GM10266 (cell line): ENCODE results near the gene VN1R4.
A peak's percentile ranks its signal among the peaks of the same experiment; 100 is the strongest.
"Not testable (repeated sequence)": the region's sequence is repeated elsewhere in the genome, so short reads cannot be mapped to it uniquely, and the experiment has no call there.

Experiments
- DNase-seq: peaks from one replicate; pipeline ENCODE4 v3.0.0; 2012; ENCODE audit errors: extremely low spot score
- TF ChIP-seq, protein P1 (sequence below): IDR thresholded peaks from 2 replicates; pipeline ENCODE4 v1.5.1; 2012; ENCODE audit warnings: mild to moderate bottlenecking, low read depth; ENCODE audit not compliant: control insufficient read depth, insufficient read depth; ENCODE audit errors: missing control alignments

Gene VN1R4

GRCh38 chr19:53285087-53285486 lies 17.6 kb upstream of the VN1R4 start:
- TF ChIP-seq, protein P1, sequence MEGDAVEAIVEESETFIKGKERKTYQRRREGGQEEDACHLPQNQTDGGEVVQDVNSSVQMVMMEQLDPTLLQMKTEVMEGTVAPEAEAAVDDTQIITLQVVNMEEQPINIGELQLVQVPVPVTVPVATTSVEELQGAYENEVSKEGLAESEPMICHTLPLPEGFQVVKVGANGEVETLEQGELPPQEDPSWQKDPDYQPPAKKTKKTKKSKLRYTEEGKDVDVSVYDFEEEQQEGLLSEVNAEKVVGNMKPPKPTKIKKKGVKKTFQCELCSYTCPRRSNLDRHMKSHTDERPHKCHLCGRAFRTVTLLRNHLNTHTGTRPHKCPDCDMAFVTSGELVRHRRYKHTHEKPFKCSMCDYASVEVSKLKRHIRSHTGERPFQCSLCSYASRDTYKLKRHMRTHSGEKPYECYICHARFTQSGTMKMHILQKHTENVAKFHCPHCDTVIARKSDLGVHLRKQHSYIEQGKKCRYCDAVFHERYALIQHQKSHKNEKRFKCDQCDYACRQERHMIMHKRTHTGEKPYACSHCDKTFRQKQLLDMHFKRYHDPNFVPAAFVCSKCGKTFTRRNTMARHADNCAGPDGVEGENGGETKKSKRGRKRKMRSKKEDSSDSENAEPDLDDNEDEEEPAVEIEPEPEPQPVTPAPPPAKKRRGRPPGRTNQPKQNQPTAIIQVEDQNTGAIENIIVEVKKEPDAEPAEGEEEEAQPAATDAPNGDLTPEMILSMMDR: no peak
- DNase-seq: no peak

DNA sequence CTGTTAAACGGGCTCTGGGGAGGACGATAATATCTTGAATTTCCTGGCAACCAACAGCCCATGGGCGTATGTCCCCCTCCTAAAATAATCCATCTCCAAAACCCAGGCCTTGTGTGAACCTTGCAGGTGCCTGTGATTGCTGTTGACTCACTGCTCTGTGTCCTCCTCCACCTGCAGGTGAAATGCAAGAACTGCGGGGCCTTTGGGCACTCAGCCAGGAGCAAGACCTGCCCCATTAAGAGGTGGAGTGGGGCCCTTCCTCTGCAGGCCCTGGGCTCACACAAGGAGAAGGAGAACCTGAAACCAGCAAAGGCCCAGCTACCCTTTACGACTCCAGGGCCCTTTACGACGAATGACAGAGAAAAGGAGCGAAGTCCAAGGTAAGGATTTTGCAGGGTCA lies 14.4 kb upstream of the VN1R4 start:
- not testable (repeated sequence) for DNase-seq

DNA sequence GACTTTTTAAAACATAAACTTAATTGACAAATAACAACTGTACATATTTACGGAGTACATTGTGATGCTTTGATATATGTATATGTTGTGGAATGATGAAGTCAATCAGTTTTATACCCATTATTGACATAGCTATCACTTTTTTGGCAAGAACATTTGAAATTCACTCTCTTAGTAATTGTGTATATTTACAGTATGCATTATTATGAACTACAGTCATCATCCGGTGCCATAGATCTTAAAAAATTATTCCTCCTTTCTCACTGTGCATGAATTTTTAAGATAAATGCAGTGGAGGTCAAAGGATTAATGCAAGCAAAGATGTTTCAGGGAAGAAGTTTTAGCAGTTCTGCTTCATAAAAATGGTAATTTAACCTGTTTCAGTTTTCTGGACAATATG lies 8.0 kb upstream of the VN1R4 start:
- DNase-seq: no peak
- TF ChIP-seq, protein P1: no peak

DNA sequence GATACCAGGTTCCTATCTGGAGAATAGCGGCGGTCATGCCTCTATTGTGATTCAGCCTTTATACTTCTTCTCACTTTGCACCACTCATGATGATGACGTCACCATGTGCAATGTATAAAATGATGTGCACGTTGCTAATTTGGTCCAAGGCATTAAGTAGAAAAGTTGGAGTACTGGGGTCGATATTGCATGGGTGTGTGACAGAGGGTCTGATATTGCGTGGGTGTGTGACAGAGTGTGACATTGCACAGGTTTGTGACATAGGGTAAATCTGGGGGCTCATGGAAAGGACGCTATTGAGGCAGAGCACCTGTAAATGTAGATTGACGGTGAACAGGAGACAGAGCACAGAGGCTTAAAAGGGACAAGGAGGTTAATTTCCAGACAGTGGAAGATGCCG lies 4.5 kb upstream of the VN1R4 start:
- TF ChIP-seq, protein P1: no peak

GRCh38 chr19:53269861-53270260 lies 2.3 kb upstream of the VN1R4 start:
- not testable (repeated sequence) for DNase-seq

More for the DNA sequence above, 4.5 kb upstream of the VN1R4 start:
- DNase-seq: no peak

GRCh38 chr19:53257715-53258342 lies 9.7 kb downstream of the VN1R4 start, which contains the start of gene VN1R2:
TSS of gene VN1R2 (plus strand) at chr19:53258292. CDS start at chr19:53258376, 84 bp downstream.
- not testable (repeated sequence) for DNase-seq

GRCh38 chr19:53254411-53255341 lies 12.8 kb downstream of the VN1R4 start, which contains the start of gene ZNF677:
TSS of gene ZNF677 (minus strand) at chr19:53254873. CDS start at chr19:53251550, 3,323 bp downstream.
- peak; percentile 66 for DNase-seq
- TF ChIP-seq, protein P1: no peak

GRCh38 chr19:53246498-53246897 lies 21.0 kb downstream of the VN1R4 start:
- TF ChIP-seq, protein P1: no peak
- no peak for DNase-seq
